ENCODE measurements around the gene XPC.

The XPC gene

GRCh38 chr3:14146381-14147065 is 31.9 kb downstream of the XPC start:
- DNase-seq: no peak

GRCh38 chr3:14145670-14146380 is 32.6 kb downstream of the XPC start:
- no peak for DNase-seq

- DNase-seq: no peak
These were observed 33.2 kb downstream of the XPC start for GRCh38 chr3:14145236-14145635.

- peak; percentile 3 to 55 for DNase-seq
These were observed 33.9 kb downstream of the XPC start for GRCh38 chr3:14144423-14145075.

DNA sequence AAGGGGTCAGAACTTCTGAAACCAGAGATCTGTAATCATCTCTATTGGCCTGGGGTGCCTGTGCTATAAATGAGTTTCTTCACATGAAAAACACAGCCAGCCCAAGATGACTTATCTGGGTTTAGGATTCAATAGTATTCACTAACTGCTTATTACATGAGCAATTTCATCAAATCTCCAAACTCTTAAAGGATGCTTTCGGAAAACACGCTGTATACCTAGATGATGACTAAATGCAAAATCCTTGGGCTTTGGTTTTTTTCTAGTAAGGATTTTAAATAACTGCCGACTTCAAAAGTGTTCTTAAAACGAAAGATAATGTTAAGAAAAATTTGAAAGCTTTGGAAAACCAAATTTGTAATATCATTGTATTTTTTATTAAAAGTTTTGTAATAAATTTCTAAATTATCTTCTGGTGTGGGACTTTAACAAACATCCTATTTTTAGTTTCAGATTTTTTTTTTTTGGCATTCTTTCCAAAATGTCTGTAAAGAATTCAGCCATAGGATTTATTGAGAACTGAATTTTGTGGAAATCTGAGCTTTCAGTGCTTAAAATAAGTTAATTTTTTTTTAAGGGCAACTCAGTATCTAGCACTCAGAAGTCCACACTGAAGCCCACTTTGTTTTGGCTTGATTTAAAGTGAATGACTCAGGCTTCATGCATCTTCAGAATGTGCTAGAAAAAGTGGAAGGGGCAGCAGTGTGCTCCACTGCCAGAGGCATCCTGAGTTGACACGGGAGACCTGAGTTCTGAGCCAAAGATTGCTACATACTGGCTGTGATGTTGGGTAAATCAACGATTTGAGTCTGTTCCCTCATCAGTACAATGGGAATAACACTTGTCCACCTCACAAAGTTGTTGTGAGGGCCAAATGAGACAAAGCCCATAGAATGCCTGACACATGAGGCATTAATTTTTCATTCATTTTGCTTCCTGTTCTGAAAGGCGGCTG is 34.9 kb downstream of the XPC start:
- DNase-seq: no peak

DNA sequence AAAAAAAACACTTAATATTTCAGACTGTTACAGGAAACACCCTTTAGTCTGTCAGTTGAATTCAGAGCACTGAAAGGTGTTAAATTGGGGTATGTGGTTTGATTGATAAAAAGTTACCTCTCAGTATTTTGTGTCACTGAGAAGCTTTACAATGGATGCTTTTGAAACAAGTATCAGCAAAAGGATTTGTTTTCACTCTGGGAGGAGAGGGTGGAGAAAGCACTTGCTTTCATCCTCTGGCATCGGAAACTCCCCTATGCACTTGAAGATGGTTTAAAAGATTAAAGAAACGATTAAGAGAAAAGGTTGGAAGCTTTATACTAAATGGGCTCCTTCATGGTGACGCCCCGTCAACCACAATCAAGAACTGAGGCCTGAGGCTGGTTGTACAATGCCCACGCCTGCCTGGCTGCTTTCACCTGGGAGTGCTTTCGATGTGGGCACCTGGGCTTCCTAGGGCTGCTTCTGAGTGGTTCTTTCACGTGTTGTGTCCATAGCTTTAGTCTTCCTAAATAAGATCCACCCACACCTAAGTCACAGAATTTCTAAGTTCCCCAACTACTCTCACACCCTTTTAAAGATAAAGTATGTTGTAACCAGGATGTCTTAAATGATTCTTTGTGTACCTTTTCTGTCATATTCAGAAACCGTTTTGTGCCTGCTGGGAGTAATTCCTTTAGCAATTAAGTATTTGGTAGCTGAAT is 35.7 kb downstream of the XPC start:
- no peak for DNase-seq

DNA sequence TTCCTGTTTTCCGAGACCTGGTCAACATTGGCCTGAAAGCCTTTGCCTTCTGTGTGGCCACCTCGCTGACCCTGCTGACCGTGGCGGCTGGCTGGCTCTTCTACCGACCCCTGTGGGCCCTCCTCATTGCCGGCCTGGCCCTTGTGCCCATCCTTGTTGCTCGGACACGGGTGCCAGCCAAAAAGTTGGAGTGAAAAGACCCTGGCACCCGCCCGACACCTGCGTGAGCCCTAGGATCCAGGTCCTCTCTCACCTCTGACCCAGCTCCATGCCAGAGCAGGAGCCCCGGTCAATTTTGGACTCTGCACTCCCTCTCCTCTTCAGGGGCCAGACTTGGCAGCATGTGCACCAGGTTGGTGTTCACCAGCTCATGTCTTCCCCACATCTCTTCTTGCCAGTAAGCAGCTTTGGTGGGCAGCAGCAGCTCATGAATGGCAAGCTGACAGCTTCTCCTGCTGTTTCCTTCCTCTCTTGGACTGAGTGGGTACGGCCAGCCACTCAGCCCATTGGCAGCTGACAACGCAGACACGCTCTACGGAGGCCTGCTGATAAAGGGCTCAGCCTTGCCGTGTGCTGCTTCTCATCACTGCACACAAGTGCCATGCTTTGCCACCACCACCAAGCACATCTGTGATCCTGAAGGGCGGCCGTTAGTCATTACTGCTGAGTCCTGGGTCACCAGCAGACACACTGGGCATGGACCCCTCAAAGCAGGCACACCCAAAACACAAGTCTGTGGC is 36.6 kb downstream of the XPC start:
- DNase-seq: no peak

- DNase-seq: no peak
These were observed 37.3 kb downstream of the XPC start for GRCh38 chr3:14141144-14141543.

GRCh38 chr3:14140668-14141067 is 37.7 kb downstream of the XPC start:
- DNase-seq: no peak

DNA sequence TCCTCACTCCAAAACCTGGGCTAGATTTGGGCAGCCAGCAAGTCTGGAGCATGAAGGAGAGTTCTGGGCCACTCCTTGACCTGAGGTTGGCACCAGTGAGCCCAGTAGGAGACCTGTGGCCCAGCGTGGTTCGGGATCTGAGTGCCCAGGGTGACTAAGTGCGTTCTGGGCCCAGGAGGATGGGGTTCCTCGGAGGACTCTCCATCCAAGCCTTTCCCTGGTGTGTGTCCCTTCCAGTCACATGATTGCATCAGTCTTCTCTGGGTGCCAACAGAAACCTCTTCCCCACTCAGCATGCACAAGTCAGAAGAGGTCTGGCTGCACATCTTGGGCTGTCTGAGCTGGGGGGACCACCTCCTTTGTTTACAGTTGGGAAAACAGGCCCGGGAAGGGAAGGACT is 38.6 kb downstream of the XPC start:
- no peak for DNase-seq

DNA sequence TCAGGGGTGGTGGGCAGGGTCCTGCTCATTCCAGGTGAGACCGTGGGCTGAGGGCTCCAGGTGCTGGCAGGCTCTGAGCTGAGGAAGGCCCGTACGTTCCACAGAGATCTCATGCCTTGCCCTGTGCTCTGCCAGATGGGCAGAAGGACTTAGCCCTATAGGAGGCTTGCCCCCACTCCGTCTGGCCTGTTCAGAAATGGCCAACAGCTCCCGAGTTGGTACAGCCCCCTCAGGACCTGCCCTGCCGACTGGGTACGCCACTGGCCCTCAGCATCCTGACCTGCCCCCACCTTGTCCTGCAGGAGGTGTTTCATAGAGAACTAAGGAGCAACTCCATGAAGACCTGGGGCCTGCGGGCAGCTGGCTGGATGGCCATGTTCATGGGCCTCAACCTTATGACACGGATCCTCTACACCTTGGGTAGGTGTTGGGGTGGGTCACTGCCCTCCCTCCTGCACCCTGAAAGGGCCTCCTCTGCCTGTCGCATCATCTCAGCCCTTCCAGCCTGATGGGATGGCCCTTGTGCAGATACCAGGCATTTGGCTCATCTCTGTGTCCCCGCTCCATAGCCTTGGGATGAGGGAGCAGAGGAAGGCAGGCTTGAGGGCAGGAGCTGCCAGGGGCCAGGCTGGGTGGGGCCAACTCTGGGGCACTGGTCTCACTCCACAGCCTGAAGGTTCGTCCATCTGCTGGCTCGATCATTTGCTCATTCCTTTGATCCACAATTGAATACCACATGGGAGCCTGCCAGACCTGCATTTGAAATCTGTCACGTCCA is 39.3 kb downstream of the XPC start:
- no peak for DNase-seq

- no peak for DNase-seq
These were observed 40.1 kb downstream of the XPC start for GRCh38 chr3:14138109-14138877.

- DNase-seq: no peak
These were observed 41.0 kb downstream of the XPC start for GRCh38 chr3:14137445-14137844.

DNA sequence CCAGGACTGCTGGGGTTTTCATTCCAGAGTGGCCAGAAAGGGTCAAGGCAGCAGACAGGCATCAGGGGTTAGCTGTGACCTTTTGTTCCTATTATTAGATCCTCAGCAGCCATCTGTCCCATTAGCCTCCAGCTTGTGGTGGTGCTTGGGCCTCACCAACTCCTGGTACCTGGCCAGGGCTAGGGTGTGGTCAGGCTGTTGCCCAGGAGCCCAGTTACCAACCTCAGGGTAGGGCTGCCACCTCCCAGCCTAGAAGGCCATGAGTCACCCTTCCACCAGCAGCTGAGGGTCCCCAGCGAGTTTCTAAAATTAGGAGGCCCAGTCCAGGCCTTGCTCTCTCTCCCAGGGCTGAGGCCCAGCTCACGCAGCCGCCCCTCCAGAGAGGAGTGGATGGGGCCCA is 41.4 kb downstream of the XPC start:
- no peak for DNase-seq

- DNase-seq: no peak
These were observed 42.8 kb downstream of the XPC start for GRCh38 chr3:14135581-14135980.

GRCh38 chr3:14134291-14134690 is 44.1 kb downstream of the XPC start:
- no peak for DNase-seq

- no peak for DNase-seq
These were observed 44.5 kb downstream of the XPC start for GRCh38 chr3:14133876-14134275.

- no peak for DNase-seq
These were observed 45.1 kb downstream of the XPC start for GRCh38 chr3:14133188-14133800.

- no peak for DNase-seq
These were observed 45.7 kb downstream of the XPC start for GRCh38 chr3:14132689-14133088.

GRCh38 chr3:14132120-14132519 is 46.3 kb downstream of the XPC start:
- no peak for DNase-seq
